Neural cell (in vitro differentiated cells): ENCODE results near the gene INAVA.

Experiments used
- EP300 ChIP-seq: fragments of 450-650 bp; conservative IDR thresholded peaks from 2 replicates; pipeline ENCODE4 v1.6.1; 2014; ENCODE audit warnings: antibody characterized with exemption, mild to moderate bottlenecking, moderate library complexity; ENCODE audit not compliant: poor library complexity, severe bottlenecking
- RAD21 ChIP-seq: fragments of 450-650 bp; conservative IDR thresholded peaks from 2 replicates; pipeline ENCODE4 v1.6.1; 2014; ENCODE audit warnings: antibody characterized with exemption, mild to moderate bottlenecking, moderate library complexity
- SMC3 ChIP-seq: fragments of 450-650 bp; conservative IDR thresholded peaks from 2 replicates; pipeline ENCODE4 v1.6.1; 2014; ENCODE audit warnings: antibody characterized with exemption, mild to moderate bottlenecking, moderate library complexity; ENCODE audit not compliant: poor library complexity
- TAF1 ChIP-seq: IDR thresholded peaks from 2 replicates; pipeline ENCODE4 v1.6.1; 2012; ENCODE audit warnings: low read depth
- TF ChIP-seq, protein P1 (sequence below): IDR thresholded peaks from 2 replicates; pipeline ENCODE4 v1.6.1; 2012; ENCODE audit warnings: borderline replicate concordance

- TF ChIP-seq EP300: no peak
- TF ChIP-seq SMC3: no peak
- TF ChIP-seq RAD21: no peak
- no peak for TF ChIP-seq TAF1
- TF ChIP-seq, protein P1, sequence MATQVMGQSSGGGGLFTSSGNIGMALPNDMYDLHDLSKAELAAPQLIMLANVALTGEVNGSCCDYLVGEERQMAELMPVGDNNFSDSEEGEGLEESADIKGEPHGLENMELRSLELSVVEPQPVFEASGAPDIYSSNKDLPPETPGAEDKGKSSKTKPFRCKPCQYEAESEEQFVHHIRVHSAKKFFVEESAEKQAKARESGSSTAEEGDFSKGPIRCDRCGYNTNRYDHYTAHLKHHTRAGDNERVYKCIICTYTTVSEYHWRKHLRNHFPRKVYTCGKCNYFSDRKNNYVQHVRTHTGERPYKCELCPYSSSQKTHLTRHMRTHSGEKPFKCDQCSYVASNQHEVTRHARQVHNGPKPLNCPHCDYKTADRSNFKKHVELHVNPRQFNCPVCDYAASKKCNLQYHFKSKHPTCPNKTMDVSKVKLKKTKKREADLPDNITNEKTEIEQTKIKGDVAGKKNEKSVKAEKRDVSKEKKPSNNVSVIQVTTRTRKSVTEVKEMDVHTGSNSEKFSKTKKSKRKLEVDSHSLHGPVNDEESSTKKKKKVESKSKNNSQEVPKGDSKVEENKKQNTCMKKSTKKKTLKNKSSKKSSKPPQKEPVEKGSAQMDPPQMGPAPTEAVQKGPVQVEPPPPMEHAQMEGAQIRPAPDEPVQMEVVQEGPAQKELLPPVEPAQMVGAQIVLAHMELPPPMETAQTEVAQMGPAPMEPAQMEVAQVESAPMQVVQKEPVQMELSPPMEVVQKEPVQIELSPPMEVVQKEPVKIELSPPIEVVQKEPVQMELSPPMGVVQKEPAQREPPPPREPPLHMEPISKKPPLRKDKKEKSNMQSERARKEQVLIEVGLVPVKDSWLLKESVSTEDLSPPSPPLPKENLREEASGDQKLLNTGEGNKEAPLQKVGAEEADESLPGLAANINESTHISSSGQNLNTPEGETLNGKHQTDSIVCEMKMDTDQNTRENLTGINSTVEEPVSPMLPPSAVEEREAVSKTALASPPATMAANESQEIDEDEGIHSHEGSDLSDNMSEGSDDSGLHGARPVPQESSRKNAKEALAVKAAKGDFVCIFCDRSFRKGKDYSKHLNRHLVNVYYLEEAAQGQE: no peak
Observed at GRCh38 chr1:200875416-200875815, 19.3 kb upstream of the INAVA start.
